ENCODE measurements around the gene D2HGDH.
"Not testable (repeated sequence)": the region's sequence is repeated elsewhere in the genome, so short reads cannot be mapped to it uniquely, and the experiment has no call there.

The D2HGDH gene

GRCh38 chr2:241751152-241751551, 16.7 kb downstream of the D2HGDH start:
- no peak for DNase-seq

GRCh38 chr2:241751776-241752175, 17.3 kb downstream of the D2HGDH start:
- DNase-seq: no peak

- no peak for DNase-seq
Measured at GRCh38 chr2:241752253-241752652, 17.8 kb downstream of the D2HGDH start.

GRCh38 chr2:241752689-241753276, 18.4 kb downstream of the D2HGDH start:
- DNase-seq: no peak

GRCh38 chr2:241753493-241753892, 19.1 kb downstream of the D2HGDH start:
- no peak for DNase-seq

- DNase-seq: no peak
Measured at GRCh38 chr2:241754042-241754441, 19.6 kb downstream of the D2HGDH start.

- no peak for DNase-seq
Measured at GRCh38 chr2:241755166-241755565, 20.7 kb downstream of the D2HGDH start.

- DNase-seq: no peak
Measured at GRCh38 chr2:241755777-241756176, 21.3 kb downstream of the D2HGDH start.

GRCh38 chr2:241759067-241759807, 24.8 kb downstream of the D2HGDH start:
- DNase-seq: no peak

- DNase-seq: not testable (repeated sequence)
Measured at GRCh38 chr2:241759893-241760292, 25.5 kb downstream of the D2HGDH start.

- no peak for DNase-seq
Measured at GRCh38 chr2:241760301-241760771, 25.9 kb downstream of the D2HGDH start.

GRCh38 chr2:241762321-241762932, 28.0 kb downstream of the D2HGDH start:
- DNase-seq: peak; percentile 11

GRCh38 chr2:241762933-241763369, 28.5 kb downstream of the D2HGDH start:
- no peak for DNase-seq

- DNase-seq: no peak
Measured at GRCh38 chr2:241763551-241764274, 29.3 kb downstream of the D2HGDH start.

- DNase-seq: no peak
Measured at GRCh38 chr2:241764275-241765241, 30.1 kb downstream of the D2HGDH start.

GRCh38 chr2:241767464-241768250, 33.2 kb downstream of the D2HGDH start:
- DNase-seq: no peak

GRCh38 chr2:241768251-241768711, 33.9 kb downstream of the D2HGDH start:
- no peak for DNase-seq

GRCh38 chr2:241768850-241769249, 34.4 kb downstream of the D2HGDH start:
- DNase-seq: no peak

GRCh38 chr2:241769819-241770184, 35.4 kb downstream of the D2HGDH start:
- DNase-seq: no peak

- no peak for DNase-seq
Measured at GRCh38 chr2:241770185-241770935, 35.9 kb downstream of the D2HGDH start.

GRCh38 chr2:241770936-241771285, 36.5 kb downstream of the D2HGDH start:
- DNase-seq: no peak

Data from NCI-H345 (cell line).